ENCODE results near the gene NOCT.

The NOCT gene

DNA sequence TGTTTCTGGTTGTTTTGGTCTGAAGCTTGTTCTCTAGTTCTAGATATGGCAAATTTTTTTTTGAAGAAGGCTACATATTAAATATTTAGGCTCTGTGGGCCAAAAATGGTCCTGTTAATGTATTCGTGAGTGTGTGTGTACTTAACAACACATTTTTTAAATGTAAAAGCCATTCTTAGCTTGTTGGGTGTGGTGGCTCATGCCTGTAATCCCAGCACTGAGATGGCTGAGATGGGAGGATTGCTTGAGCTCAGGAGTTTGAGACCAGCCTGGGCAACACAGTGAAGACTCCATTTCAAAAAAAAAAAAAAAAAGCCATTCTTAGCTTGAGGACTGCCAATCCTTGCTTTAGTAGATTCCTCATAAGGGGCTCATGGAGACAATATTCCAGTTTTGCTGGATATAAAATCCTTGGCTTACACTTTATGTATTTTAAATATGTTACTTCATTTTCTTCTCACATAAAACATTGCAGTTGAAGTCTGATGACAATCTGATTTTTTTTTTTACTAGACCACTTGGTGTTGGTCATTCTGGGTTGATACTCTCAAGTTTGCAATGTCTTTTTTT lies 23.4 kb downstream of the NOCT start:
- CTCF ChIA-PET = interaction anchor here (0.7 kb wide), 3 partner anchors 18 to 61 kb away, joined by 3 to 5 read pairs (median 3); no protein-coding TSS in a partner anchor

DNA sequence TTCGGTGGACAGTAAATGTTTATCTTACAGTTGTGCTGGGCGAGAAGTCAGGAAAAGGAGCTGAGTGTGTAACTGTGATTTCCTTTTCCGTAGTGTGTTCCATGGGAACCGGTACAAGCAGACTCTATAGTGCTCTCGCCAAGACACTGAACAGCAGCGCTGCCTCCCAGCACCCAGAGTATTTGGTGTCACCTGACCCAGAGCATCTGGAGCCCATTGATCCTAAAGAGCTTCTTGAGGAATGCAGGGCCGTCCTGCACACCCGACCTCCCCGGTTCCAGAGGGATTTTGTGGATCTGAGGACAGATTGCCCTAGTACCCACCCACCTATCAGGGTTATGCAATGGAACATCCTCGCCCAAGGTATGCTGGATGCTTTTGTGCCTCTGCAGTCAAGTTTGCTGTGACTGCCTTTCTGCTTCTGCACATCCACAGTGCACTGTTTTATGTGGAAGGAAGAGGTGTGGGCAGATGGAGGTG lies 27.4 kb downstream of the NOCT start:
- H3K27ac ChIP-seq = no peak overlapping the region
- ChIA-PET CTCF (interaction anchor here (0.5 kb wide), 1 partner anchor 16 kb away, joined by 4 read pairs; no protein-coding TSS in a partner anchor), POLR2A (ENCODE audit: low non-redundant PET) (no interaction called here)
- no peak for DNase-seq (ENCODE audit: low spot score)
- TF ChIP-seq, protein P1, sequence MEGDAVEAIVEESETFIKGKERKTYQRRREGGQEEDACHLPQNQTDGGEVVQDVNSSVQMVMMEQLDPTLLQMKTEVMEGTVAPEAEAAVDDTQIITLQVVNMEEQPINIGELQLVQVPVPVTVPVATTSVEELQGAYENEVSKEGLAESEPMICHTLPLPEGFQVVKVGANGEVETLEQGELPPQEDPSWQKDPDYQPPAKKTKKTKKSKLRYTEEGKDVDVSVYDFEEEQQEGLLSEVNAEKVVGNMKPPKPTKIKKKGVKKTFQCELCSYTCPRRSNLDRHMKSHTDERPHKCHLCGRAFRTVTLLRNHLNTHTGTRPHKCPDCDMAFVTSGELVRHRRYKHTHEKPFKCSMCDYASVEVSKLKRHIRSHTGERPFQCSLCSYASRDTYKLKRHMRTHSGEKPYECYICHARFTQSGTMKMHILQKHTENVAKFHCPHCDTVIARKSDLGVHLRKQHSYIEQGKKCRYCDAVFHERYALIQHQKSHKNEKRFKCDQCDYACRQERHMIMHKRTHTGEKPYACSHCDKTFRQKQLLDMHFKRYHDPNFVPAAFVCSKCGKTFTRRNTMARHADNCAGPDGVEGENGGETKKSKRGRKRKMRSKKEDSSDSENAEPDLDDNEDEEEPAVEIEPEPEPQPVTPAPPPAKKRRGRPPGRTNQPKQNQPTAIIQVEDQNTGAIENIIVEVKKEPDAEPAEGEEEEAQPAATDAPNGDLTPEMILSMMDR (conservative IDR thresholded peaks at IDR 0.05; ENCODE audit: low read depth) = no peak

More for the DNA sequence above, 23.4 kb downstream of the NOCT start:
- no peak overlapping the region for H3K27ac ChIP-seq
- POLR2A ChIA-PET (ENCODE audit: low non-redundant PET) = no interaction called here
- TF ChIP-seq, protein P1 (conservative IDR thresholded peaks at IDR 0.05; ENCODE audit: low read depth) = no peak
- no peak for DNase-seq (ENCODE audit: low spot score)

DNA sequence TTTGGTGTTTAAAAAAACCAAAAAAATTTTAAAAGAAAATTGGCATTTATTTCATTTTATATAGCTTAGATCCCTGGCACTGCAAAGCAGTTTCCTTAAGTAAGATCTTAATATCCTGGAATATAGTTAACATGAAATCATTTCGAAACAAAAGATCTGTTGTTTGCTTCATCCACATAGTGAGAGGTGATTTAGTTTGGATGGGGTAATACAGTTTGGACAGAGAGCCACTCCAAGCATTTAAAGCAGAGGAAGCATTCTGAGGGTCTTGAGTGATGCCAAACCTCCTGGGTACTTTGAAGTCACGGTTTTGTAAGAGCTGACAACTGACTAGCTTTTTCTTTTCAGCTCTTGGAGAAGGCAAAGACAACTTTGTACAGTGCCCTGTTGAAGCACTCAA lies 28.7 kb downstream of the NOCT start:
- no peak overlapping the region for H3K27ac ChIP-seq
- no peak for DNase-seq (ENCODE audit: low spot score)
- ChIA-PET POLR2A (ENCODE audit: low non-redundant PET) (no interaction called here), CTCF (no interaction called here)
- TF ChIP-seq, protein P1 (conservative IDR thresholded peaks at IDR 0.05; ENCODE audit: low read depth) = no peak

DNA sequence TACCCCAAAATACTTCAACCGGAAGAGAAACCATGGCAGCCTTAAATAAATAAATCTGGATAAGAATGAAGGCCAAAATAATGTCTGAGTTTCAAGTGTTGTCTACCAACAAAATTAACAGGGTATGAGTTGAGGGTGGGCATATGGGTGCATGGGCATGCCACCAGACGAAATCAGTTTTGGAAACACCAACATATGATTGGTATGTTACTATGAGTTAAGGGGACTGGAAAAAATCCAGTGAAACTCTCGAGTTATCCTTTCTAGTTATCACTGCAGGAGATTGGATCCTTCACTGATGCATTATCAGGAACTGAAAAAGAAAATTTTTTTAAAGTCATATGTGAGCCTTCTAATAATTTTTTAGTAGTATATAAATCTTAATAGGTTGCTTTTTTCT lies 32.4 kb downstream of the NOCT start:
- ChIA-PET CTCF (no interaction called here), POLR2A (ENCODE audit: low non-redundant PET) (no interaction called here)
- no peak overlapping the region for H3K27ac ChIP-seq
- DNase-seq (ENCODE audit: low spot score) = no peak
- TF ChIP-seq, protein P1 (conservative IDR thresholded peaks at IDR 0.05; ENCODE audit: low read depth) = no peak

DNA sequence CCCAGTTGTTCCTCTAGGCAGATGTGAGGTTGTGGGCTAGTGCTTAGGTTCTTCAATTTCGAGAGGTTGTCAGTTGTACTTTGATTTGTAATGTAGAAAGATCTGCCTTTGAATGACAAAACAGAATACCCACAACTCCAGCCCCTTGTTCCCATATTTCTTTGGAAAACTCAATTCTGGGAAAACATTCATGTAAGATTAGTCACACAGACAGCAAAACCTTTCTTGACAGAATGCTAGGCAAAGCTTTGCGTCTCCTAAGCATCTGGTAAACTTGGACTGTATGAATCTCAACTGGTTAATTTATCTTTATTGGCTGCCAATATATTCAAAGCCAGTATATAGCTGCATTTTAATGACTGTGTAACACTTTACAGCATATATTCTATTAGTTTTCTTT lies 34.9 kb downstream of the NOCT start:
- CTCF ChIA-PET = interaction anchor here (1.1 kb wide), 1 partner anchor 10 kb away, joined by 5 read pairs; no protein-coding TSS in a partner anchor
- POLR2A ChIA-PET (ENCODE audit: low non-redundant PET) = interaction anchor here (0.7 kb wide), 1 partner anchor 28 kb away, joined by 4 read pairs; no protein-coding TSS in a partner anchor
- no peak overlapping the region for H3K27ac ChIP-seq
- TF ChIP-seq, protein P1 (conservative IDR thresholded peaks at IDR 0.05; ENCODE audit: low read depth) = no peak
- no peak for DNase-seq (ENCODE audit: low spot score)

DNA sequence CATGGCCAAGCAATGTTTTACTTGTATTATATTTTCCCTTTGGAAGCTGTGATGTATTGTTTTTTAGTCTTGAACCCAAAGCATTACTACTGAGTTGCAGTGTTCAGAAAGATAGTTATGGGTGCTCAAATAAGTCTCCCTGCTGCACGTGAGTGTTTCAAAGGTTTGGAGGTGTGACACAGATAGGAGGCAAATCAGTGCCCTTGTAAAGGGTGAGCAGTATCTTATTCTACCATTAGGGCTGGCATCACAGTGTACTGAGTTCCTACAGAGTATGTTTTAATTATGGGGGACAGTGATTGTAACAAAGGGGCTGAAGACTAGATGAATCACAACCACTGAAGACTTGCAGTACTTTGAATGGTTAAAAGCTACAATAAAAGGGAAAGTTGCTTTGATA lies 38.3 kb downstream of the NOCT start:
- no peak overlapping the region for H3K27ac ChIP-seq
- ChIA-PET CTCF (interaction anchor here (0.6 kb wide), 2 partner anchors 48 to 175 kb away, joined by 4 to 9 read pairs; no protein-coding TSS in a partner anchor), POLR2A (ENCODE audit: low non-redundant PET) (no interaction called here)
- no peak for DNase-seq (ENCODE audit: low spot score)
- TF ChIP-seq, protein P1 (conservative IDR thresholded peaks at IDR 0.05; ENCODE audit: low read depth) = no peak

Measured in RWPE1 (cell line).